ENCODE results near the gene AP3D1.
A peak's percentile ranks its signal among the peaks of the same experiment; 100 is the strongest.

Gene AP3D1

GRCh38 chr19:2180881-2181632, 29.7 kb upstream of the AP3D1 start:
- DNase-seq (ENCODE audit: low spot score): no peak

GRCh38 chr19:2180114-2180513, 28.7 kb upstream of the AP3D1 start:
- DNase-seq (ENCODE audit: low spot score): no peak

DNA sequence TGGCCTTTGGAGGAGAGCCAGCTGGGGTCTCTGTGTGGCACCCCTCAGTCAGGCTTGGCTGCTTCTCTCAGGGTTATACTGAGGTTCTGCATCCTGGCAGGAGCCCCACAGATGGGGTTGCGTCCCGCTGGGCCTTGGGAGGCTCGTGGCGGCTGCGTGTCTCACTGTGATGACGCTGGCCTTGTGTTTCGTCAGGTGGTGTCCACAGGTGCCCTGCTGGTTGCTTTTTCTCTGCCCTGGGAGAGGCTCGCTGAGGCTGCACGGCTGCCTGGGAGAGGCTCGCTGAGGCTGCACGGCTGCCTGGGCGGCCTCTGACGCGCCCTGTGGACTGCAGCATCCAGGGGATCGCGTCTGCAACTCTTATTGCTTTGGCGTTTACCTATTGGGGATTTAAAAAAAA, 27.7 kb upstream of the AP3D1 start:
- DNase-seq (ENCODE audit: low spot score): no peak

GRCh38 chr19:2176337-2176994, 25.1 kb upstream of the AP3D1 start:
- no peak for DNase-seq (ENCODE audit: low spot score)

- no peak for DNase-seq (ENCODE audit: low spot score)
Measured at GRCh38 chr19:2175742-2176141, 24.4 kb upstream of the AP3D1 start.

DNA sequence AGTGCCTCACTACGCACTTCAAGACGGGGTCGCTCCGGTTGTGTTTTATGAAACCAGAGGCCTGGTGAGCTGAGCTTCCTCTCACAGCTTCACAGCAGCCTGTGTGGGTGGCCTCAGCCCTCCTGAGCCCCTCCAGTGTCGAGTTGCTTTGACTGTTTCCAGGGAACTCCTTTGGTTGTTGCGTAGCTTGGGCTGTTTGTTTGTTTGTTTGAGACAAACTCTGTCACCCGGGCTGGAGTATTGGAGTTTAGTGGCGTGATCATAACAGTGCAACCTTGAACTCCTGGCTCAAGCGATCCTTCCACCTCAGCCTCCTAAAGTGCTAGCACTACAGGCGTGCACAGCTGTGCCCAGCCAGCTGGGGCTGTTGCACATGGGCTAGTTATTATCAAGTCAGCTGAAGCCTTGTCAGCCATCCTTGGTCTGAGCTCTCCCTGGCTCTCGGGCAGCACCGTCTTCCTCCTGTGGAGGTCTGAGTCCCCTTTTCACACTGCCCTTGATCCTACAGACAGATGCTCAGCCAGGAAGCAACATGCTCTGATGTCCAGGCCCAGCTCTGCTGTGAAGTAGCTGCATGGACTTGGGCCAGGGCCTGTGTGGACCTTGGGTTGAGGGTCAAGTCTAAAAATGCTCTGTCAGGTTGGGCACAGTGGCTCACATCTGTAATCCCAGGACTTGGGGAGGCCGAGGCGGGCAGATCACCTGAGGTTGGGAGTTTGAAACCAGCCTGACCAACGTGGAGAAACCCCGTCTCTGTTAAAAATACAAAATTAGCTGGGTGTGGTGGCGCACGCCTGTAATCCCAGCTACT, 22.6 kb upstream of the AP3D1 start:
- no peak for DNase-seq (ENCODE audit: low spot score)

DNA sequence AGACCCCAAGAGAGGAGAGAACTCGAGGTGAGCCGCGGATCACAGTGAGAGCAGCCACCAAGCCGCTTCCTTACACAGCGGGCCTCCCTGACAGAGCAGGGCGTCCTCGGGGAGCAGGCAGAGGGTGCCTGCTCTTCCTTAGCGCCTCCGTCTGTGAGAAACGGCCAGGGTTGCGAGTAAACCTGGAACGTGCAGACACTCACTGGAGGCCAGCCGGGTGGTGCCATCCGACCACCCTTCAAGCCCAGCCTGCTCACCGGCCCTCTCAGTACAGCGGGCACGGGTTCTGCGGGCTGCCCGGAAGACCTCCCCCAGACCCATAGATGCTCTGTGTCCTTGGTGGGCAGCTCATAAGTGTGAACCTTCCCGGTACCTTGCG, 22.0 kb upstream of the AP3D1 start:
- DNase-seq (ENCODE audit: low spot score): no peak

GRCh38 chr19:2171349-2172145, 20.2 kb upstream of the AP3D1 start:
- DNase-seq (ENCODE audit: low spot score): peak; percentile 10

GRCh38 chr19:2170987-2171348, 19.6 kb upstream of the AP3D1 start:
- DNase-seq (ENCODE audit: low spot score): no peak

DNA sequence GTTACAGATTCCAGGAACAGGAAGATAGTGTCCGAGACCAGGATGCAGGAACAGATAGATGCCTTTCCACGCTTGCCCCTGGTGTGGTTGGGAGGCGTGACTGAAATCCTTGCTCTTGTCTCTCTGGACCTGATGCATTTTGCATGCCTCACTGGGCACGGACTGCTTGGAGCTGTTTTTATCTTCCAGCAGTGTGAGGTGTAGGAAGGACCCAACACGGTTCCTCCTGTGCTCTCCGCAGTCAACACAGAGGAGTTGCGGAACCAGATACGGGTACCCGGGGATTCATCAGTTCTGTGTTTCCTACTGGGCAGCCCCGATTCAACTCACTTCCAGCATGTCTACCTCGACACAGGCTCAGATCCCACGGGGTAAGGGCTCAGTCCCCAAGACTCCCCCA, 18.9 kb upstream of the AP3D1 start:
- DNase-seq (ENCODE audit: low spot score): no peak

- DNase-seq (ENCODE audit: low spot score): peak; percentile 99
Measured at GRCh38 chr19:2168619-2169424, 17.5 kb upstream of the AP3D1 start.

DNA sequence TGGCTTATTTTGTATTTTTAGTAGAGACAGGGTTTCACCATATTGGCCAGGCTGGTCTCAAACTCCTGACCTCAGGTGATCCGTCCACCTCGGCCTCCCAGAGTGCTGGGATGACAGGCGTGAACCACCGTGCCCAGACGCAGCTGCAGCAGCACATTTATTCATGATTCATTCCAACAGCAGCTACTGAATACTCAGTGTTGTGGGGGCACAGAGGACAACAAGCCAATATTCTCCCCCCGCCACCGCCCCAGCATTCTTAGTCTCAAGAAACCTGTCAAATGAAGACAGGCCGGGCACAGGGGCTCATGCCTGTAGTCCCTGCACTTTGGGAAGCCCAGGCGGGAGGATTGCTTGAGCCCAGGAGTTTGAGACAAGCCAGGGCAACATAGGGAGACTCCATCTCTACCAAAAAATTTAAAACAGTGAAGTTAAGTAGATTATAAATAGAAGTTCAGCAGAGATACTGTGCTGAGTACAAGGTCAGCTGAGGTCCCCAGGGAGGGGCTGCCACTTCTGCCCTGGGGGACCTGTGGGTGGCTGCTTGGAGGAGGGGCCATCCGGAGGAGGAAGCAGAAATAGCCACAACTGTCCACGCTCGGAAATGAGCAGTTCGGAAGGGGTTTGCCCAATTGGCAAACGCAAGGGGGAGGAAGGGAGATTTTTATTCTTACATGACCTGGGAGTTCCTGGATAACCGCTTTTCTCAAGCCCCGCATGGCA, 16.7 kb upstream of the AP3D1 start:
- DNase-seq (ENCODE audit: low spot score): peak; percentile 88

DNA sequence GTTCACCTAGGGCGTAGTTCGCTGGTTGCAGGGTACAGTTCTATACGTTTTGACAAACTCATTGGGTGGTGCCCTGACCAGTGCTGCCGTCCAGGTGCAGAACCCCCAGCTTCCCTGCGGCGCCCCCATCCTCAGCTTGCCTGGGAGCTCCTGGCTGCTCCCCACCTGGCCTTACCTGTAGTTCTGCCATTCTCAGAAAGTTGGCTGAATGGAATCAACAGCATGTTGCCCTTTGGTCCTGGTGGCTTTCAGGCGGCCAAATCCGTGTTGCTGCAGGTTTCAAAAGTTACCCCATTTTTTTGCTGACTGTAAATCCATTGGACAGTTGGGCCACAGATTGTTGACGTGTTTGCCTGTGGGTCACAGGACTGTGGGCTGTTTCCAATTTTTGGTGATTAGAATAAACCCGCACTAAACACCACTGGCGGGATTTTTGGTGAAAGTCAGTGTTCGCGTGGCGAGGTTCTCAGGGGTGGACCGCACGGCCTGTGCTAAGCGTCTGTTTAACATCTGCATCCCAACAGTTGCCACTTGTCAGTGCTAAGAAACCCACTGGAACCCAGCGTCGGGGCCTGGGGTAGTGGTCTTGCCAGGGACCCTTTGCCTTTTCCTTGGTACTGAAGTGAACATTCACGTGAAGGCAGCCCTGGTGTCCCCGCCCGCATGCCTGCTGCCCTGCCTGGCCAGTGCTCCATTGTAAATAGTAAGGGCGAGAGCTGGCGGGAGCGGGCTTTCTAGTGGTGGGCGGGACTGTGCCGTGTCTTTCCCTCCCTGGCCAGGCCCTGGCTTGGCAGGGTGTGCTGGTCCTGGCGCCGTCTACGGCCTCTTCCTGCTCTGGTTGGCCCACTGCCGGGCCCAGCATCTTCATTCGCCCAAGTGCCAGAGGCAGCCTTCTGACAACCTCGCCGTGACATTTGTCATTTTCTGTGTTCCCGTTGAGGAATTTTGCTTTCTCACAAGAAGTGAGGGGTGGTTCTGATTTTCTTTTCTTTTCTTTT, 15.7 kb upstream of the AP3D1 start:
- peak; percentile 91 for DNase-seq (ENCODE audit: low spot score)

DNA sequence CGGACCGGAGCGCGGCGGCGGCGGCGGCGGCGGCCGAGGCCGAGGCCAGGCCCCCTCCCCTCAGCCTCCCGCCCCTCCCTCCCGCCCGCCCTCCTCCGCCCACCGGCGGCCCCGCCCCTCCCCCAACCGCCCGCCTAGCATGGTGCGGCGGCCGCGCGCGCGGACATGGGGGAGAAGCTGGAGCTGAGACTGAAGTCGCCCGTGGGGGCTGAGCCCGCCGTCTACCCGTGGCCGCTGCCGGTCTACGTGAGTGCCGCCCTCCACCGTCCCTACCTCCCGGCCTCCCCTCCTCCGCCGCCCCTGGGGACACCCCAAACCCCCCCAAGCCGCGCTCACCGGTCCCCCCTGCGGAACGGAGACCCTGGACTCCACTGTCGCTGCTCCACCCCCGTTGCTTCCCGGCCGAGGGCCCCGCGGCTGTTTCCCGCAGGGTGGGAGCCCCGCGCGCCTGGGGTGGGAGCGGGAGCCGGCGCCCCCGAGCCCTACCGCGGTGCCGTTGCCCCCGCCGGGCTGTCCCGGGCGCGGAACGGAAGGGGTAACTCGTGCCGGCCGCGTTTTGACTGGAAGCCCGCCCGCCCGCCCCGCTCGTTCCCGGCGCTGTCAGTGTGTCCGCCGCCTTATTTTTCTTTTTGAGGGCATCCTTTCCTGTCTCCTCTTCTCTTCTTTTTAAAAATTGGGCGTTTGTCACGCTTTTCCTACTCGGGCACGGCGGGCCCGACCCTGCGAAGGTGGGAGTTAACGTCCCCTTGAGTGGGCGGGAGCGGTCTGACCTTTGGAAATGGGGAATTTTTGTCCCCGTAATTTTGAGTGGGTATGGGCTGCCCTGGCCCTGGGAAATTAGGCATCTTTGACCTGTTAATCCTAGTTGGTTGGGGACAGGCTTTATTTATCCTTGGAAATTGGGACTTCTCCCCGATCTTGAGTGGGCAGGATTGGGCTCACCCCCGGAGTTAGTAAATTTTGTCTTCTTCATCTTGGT, 12.9 kb upstream of the AP3D1 start:
- peak; percentile 6 for DNase-seq (ENCODE audit: low spot score)

DNA sequence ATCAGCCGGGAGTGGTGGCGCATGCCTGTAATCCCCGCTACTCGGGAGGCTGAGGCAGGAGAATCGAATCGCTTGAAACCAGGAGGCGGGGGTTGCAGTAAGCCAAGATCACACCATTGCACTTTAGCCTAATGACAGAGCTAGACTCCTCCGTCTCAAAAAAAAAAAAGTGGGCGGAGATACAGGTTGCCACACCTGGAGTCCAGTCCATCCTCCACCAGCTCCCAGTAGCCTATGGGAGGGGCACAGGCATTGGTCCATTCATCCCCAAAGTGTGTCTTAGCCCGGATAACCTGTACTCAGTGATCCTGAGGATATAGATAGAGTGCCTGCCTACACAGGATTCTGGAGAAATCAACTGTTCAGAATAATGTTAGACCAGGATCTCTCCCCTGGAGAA, 9.0 kb upstream of the AP3D1 start:
- no peak for DNase-seq (ENCODE audit: low spot score)

GRCh38 chr19:2157452-2157851, 6.1 kb upstream of the AP3D1 start:
- no peak for DNase-seq (ENCODE audit: low spot score)

GRCh38 chr19:2154587-2155075, 3.3 kb upstream of the AP3D1 start:
- DNase-seq (ENCODE audit: low spot score): no peak

DNA sequence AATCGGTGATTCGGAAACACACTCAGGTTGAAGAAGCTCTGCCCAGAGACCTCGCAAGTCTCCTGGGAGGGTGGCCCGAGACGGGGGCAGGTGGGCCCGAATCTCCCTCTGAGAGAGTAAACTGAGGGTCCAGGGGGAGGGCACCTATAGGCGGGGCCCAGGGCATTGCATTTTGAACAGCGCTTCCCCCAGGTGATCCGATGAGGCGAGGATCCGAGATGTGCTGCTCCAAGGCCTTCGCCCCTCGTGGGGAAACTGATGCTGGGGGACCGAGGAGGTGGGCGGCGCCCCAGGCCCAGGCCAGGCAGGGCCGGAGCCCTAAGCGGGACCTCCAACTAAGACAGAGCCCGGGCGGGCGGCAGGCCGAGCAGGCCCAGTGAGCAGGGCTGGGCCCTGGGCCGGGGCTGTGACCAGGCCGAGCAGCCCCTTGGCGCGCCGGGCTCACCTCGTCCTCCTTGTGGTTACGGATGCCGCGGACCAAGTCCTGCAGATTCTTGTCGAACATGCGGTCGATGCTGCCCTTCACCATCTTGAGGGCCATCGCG, 500 bp downstream of the AP3D1 start:
- DNase-seq (ENCODE audit: low spot score): no peak
